Neuronal stem cell (in vitro differentiated cells): ENCODE results near the gene LPAR5.

Source experiments
- DNase-seq: peaks from one replicate; pipeline ENCODE4 v3.0.0-alpha.2; 2013; ENCODE audit warnings: low spot score
- H2AFZ ChIP-seq: one replicate; pipeline ENCODE4 v1.6.1; 2013; ENCODE audit warnings: mild to moderate bottlenecking, low read length, inconsistent platforms
- H2AK5ac ChIP-seq: 2 replicates; pipeline ENCODE4 v1.6.1; 2013; ENCODE audit warnings: low read depth, mild to moderate bottlenecking, inconsistent platforms, low read length, moderate library complexity, mixed read lengths
- H2BK120ac ChIP-seq: 2 replicates; pipeline ENCODE4 v1.6.1; 2013; ENCODE audit warnings: low read depth, mild to moderate bottlenecking, inconsistent platforms, low read length, moderate library complexity, mixed read lengths
- H2BK12ac ChIP-seq: one replicate; pipeline ENCODE4 v1.6.1; 2013; ENCODE audit warnings: low read length, inconsistent platforms
- H2BK15ac ChIP-seq: 2 replicates; pipeline ENCODE4 v1.6.1; 2013; ENCODE audit warnings: mild to moderate bottlenecking, low read length, inconsistent platforms, mixed read lengths
- H2BK5ac ChIP-seq: one replicate; pipeline ENCODE4 v1.6.1; 2013; ENCODE audit warnings: inconsistent platforms, mild to moderate bottlenecking, low read length, moderate library complexity
- H3K14ac ChIP-seq: one replicate; pipeline ENCODE4 v1.6.1; 2013; ENCODE audit warnings: low read length, inconsistent platforms
- H3K18ac ChIP-seq: 2 replicates; pipeline ENCODE4 v1.6.1; 2013; ENCODE audit warnings: low read length, inconsistent platforms
- H3K23ac ChIP-seq: 2 replicates; pipeline ENCODE4 v1.6.1; 2013; ENCODE audit warnings: low read depth, mild to moderate bottlenecking, mixed read lengths, low read length, inconsistent platforms; ENCODE audit not compliant: poor library complexity
- H3K27ac ChIP-seq: replicated peaks from 3 replicates; pipeline ENCODE4 v1.5.1; 2013; ENCODE audit warnings: low read length, inconsistent platforms
- H3K27me3 ChIP-seq, 3 experiments: 2 replicates each; pipeline ENCODE4 v1.6.1; 2013; ENCODE audit warnings: low read length in 3 of 3, mild to moderate bottlenecking in 2 of 3, inconsistent platforms in 1 of 3, low read depth in 1 of 3, mixed read lengths in 1 of 3, moderate library complexity in 1 of 3; ENCODE audit not compliant: control insufficient read depth in 3 of 3, insufficient read depth in 3 of 3
- H3K36me3 ChIP-seq, 2 donors: replicated peaks in 1 of 2; 2 replicates each; pipeline ENCODE4 v1.6.1; 2013; ENCODE audit warnings: low read length in 2 of 2; ENCODE audit not compliant: control insufficient read depth in 2 of 2, insufficient read depth in 2 of 2
- H3K4ac ChIP-seq: 2 replicates; pipeline ENCODE4 v1.6.1; 2013; ENCODE audit warnings: inconsistent platforms, mild to moderate bottlenecking, low read length, moderate library complexity
- H3K4me1 ChIP-seq, 2 donors: 1 replicate in 1 of 2; 2 replicates in 1 of 2; pipeline ENCODE4 v1.6.1; 2013; ENCODE audit warnings: low read length in 2 of 2, low read depth in 1 of 2; ENCODE audit not compliant: control insufficient read depth in 2 of 2, insufficient read depth in 1 of 2
- H3K4me2 ChIP-seq: one replicate; pipeline ENCODE4 v1.6.1; 2013; ENCODE audit warnings: mild to moderate bottlenecking, low read length, inconsistent platforms; ENCODE audit not compliant: insufficient read depth, poor library complexity, severe bottlenecking
- H3K4me3 ChIP-seq, 2 donors: 2 replicates each; pipeline ENCODE4 v1.5.1; 2013; ENCODE audit warnings: low read length in 2 of 2, mild to moderate bottlenecking in 2 of 2, inconsistent platforms in 1 of 2, moderate library complexity in 1 of 2
- H3K79me1 ChIP-seq: one replicate; pipeline ENCODE4 v1.6.1; 2013; ENCODE audit warnings: low read depth, mild to moderate bottlenecking, inconsistent platforms, low read length, moderate library complexity
- H3K9ac ChIP-seq: one replicate; pipeline ENCODE4 v1.6.1; 2013; ENCODE audit warnings: mild to moderate bottlenecking, low read depth, low read length, inconsistent platforms; ENCODE audit not compliant: poor library complexity
- H3K9me3 ChIP-seq, 2 donors: replicated peaks in 1 of 2; 2 replicates each; pipeline versions ENCODE3 to v1.6.1; 2013; ENCODE audit warnings: low read length in 2 of 2, mild to moderate bottlenecking in 2 of 2, inconsistent platforms in 1 of 2, low read depth in 1 of 2, mixed read lengths in 1 of 2, moderate library complexity in 1 of 2; ENCODE audit not compliant: control insufficient read depth in 2 of 2, insufficient read depth in 1 of 2
- H4K8ac ChIP-seq: one replicate; pipeline ENCODE4 v1.6.1; 2013; ENCODE audit warnings: low read depth, mild to moderate bottlenecking, inconsistent platforms, low read length, moderate library complexity
- H4K91ac ChIP-seq: one replicate; pipeline ENCODE4 v1.6.1; 2013; ENCODE audit warnings: low read length, low read depth, mild to moderate bottlenecking, inconsistent platforms; ENCODE audit not compliant: poor library complexity
- WGBS, 2 donors: extraction: QIAGEN DNeasy Blood & Tissue Kit; methylation state at CpG; one replicate each; pipeline ENCODE4 v1.1.7; 2013; ENCODE audit warnings: missing lambda C conversion rate in 2 of 2, mixed read lengths in 1 of 2; ENCODE audit not compliant: insufficient read length in 2 of 2, insufficient replicate concordance in 1 of 2; ENCODE audit errors: extremely low coverage in 2 of 2; 5-methylcytosine and 5-hydroxymethylcytosine counted together

The LPAR5 gene

GRCh38 chr12:6575648-6576047 is 60.1 kb downstream of the LPAR5 start:
- H2BK120ac ChIP-seq, result no peak overlapping the region
- H2AFZ ChIP-seq, result no peak overlapping the region
- no peak overlapping the region for H3K27ac ChIP-seq
- no peak overlapping the region for H3K9ac ChIP-seq
- peaks cover 59 to 93% of the 10 kb centered on the region in 2 donors for H3K36me3 ChIP-seq
- 100% methylated on average over 5 of the region's 8 CpGs; no CpG with 5 or more reads in 1 of the 2 donors for WGBS, 2 donors
- no peak overlapping the region for H3K14ac ChIP-seq
- H2BK5ac ChIP-seq, result no peak overlapping the region
- no peak overlapping the region for H3K18ac ChIP-seq
- H3K9me3 ChIP-seq, result peaks cover 0 to 2% of the 10 kb centered on the region in 2 donors
- H3K4me1 ChIP-seq, result no peaks in the 10 kb centered on the region
- no peak overlapping the region for H2AK5ac ChIP-seq
- no peak overlapping the region for H2BK12ac ChIP-seq
- H3K23ac ChIP-seq, result no peak overlapping the region
- H3K4me3 ChIP-seq, result no peak overlapping the region
- no peak overlapping the region for H3K4ac ChIP-seq
- no peak overlapping the region for H4K8ac ChIP-seq
- no peak overlapping the region for H3K4me2 ChIP-seq
- peaks cover 2% of the 10 kb centered on the region for H3K79me1 ChIP-seq
- no peaks in the 10 kb centered on the region for H3K27me3 ChIP-seq
- DNase-seq, result no peak
- no peak overlapping the region for H4K91ac ChIP-seq
- no peak overlapping the region for H2BK15ac ChIP-seq

DNA sequence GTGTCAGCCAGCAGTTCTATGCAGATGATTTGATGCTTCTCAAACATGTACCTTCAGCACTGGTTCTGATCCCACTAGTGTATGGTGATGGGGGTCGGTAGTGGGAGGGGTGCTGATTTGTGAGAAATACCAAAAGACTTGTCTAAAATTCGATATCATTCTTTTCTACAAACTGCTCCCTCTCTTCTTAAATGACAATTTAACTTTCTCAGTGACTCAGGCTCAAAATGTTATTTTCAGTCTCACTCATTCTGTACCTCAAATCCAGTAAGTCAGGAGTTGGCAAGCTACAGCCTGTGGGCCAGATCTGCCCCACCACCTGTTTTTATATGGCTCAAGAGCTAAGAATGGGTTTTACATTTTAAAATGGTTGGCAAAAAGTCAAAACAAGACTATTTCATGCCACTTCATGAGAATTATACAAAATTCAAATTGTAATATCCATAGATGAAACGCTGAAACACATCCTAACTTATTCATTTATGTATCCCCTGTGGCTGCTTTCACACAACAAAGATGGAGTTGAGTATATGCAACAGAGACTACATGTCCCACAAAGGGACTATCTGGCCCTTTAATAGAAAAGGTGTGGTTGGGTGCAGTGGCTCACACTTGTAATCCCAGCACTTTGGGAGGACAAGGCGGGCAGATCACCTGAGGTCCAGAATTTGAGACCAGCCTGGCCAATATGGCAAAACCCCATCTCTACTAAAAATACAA is 61.0 kb downstream of the LPAR5 start:
- H2AFZ ChIP-seq, result no peak overlapping the region
- H3K9ac ChIP-seq, result no peak overlapping the region
- H4K91ac ChIP-seq, result no peak overlapping the region
- H3K14ac ChIP-seq, result no peak overlapping the region
- no peaks in the 10 kb centered on the region for H3K4me1 ChIP-seq
- no peak overlapping the region for H3K18ac ChIP-seq
- no peaks in the 10 kb centered on the region for H3K27me3 ChIP-seq
- H3K27ac ChIP-seq, result no peak overlapping the region
- no CpG with 5 or more reads among the region's 4 CpGs for WGBS, 2 donors
- H2BK5ac ChIP-seq, result no peak overlapping the region
- peaks cover 0 to 2% of the 10 kb centered on the region in 2 donors for H3K9me3 ChIP-seq
- peaks cover 60 to 95% of the 10 kb centered on the region in 2 donors for H3K36me3 ChIP-seq
- no peak overlapping the region for H3K4ac ChIP-seq
- no peak overlapping the region for H3K4me3 ChIP-seq
- H4K8ac ChIP-seq, result no peak overlapping the region
- H2AK5ac ChIP-seq, result no peak overlapping the region
- H2BK120ac ChIP-seq, result no peak overlapping the region
- no peak overlapping the region for H2BK12ac ChIP-seq
- H3K79me1 ChIP-seq, result peaks cover 2% of the 10 kb centered on the region
- DNase-seq, result no peak
- H3K4me2 ChIP-seq, result no peak overlapping the region
- no peak overlapping the region for H3K23ac ChIP-seq
- H2BK15ac ChIP-seq, result no peak overlapping the region

GRCh38 chr12:6573001-6573400 is 62.8 kb downstream of the LPAR5 start:
- no peak overlapping the region for H3K4ac ChIP-seq
- H2BK12ac ChIP-seq, result no peak overlapping the region
- no peak overlapping the region for H3K4me2 ChIP-seq
- no peak overlapping the region for H3K4me3 ChIP-seq
- no CpG with 5 or more reads among the region's 8 CpGs for WGBS, 2 donors
- no peak overlapping the region for H2BK120ac ChIP-seq
- no peak overlapping the region for H3K9ac ChIP-seq
- H3K9me3 ChIP-seq, result peaks cover 0 to 2% of the 10 kb centered on the region in 2 donors
- no peak overlapping the region for H3K18ac ChIP-seq
- no peak overlapping the region for H2BK5ac ChIP-seq
- H3K36me3 ChIP-seq, result peaks cover 56 to 93% of the 10 kb centered on the region in 2 donors
- H2AFZ ChIP-seq, result no peak overlapping the region
- DNase-seq, result no peak
- H4K91ac ChIP-seq, result no peak overlapping the region
- H2BK15ac ChIP-seq, result no peak overlapping the region
- H3K79me1 ChIP-seq, result peaks cover 2% of the 10 kb centered on the region
- H3K27ac ChIP-seq, result no peak overlapping the region
- no peak overlapping the region for H3K14ac ChIP-seq
- H3K4me1 ChIP-seq, result no peaks in the 10 kb centered on the region
- H3K23ac ChIP-seq, result no peak overlapping the region
- no peaks in the 10 kb centered on the region for H3K27me3 ChIP-seq
- no peak overlapping the region for H2AK5ac ChIP-seq
- H4K8ac ChIP-seq, result no peak overlapping the region

GRCh38 chr12:6570264-6570887 is 65.4 kb downstream of the LPAR5 start:
- Histone ChIP-seq H3K18ac (no peak overlapping the region), H3K79me1 (peaks cover 4% of the 10 kb centered on the region), H3K4me1 (peaks cover 4 to 7% of the 10 kb centered on the region in 2 donors), H3K9me3 (peaks cover 0 to 2% of the 10 kb centered on the region in 2 donors), H3K4me3 (no peak overlapping the region), H4K91ac (no peak overlapping the region), H2AFZ (no peak overlapping the region), H3K9ac (no peak overlapping the region), H3K36me3 (peaks cover 41 to 87% of the 10 kb centered on the region in 2 donors), H3K27ac (no peak overlapping the region), H2BK120ac (no peak overlapping the region), H2BK15ac (no peak overlapping the region), H2AK5ac (no peak overlapping the region), H4K8ac (no peak overlapping the region), H2BK5ac (no peak overlapping the region), H3K27me3 (no peaks in the 10 kb centered on the region), H3K14ac (no peak overlapping the region), H3K23ac (peak overlapping the region; percentile 8), H2BK12ac (no peak overlapping the region), H3K4ac (no peak overlapping the region), H3K4me2 (no peak overlapping the region)
- WGBS, 2 donors, result no CpG with 5 or more reads among the region's 7 CpGs
- no peak for DNase-seq
